ENCODE results near the gene CCL17.

DNA sequence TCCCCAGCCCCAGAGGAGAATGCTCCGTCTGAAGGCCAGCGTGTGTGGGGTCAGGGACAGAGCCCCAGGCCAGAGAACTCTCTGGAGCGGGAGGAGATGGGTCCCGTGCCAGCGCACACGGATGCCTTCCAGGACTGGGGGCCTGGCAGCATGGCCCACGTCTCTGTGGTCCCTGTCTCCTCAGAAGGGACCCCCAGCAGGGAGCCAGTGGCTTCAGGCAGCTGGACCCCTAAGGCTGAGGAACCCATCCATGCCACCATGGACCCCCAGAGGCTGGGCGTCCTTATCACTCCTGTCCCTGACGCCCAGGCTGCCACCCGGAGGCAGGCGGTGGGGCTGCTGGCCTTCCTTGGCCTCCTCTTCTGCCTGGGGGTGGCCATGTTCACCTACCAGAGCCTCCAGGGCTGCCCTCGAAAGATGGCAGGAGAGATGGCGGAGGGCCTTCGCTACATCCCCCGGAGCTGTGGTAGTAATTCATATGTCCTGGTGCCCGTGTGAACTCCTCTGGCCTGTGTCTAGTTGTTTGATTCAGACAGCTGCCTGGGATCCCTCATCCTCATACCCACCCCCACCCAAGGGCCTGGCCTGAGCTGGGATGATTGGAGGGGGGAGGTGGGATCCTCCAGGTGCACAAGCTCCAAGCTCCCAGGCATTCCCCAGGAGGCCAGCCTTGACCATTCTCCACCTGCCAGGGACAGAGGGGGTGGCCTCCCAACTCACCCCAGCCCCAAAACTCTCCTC lies 21.9 kb upstream of the CCL17 start:
- TF ChIP-seq POLR2A (IDR thresholded peaks at IDR 0.05; ENCODE audit: extremely low read depth, insufficient read length): no peak
- TF ChIP-seq, protein P1, sequence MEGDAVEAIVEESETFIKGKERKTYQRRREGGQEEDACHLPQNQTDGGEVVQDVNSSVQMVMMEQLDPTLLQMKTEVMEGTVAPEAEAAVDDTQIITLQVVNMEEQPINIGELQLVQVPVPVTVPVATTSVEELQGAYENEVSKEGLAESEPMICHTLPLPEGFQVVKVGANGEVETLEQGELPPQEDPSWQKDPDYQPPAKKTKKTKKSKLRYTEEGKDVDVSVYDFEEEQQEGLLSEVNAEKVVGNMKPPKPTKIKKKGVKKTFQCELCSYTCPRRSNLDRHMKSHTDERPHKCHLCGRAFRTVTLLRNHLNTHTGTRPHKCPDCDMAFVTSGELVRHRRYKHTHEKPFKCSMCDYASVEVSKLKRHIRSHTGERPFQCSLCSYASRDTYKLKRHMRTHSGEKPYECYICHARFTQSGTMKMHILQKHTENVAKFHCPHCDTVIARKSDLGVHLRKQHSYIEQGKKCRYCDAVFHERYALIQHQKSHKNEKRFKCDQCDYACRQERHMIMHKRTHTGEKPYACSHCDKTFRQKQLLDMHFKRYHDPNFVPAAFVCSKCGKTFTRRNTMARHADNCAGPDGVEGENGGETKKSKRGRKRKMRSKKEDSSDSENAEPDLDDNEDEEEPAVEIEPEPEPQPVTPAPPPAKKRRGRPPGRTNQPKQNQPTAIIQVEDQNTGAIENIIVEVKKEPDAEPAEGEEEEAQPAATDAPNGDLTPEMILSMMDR (IDR thresholded peaks at IDR 0.05; ENCODE audit: low read depth, low read length): no peak
- TF ChIP-seq, protein P2, sequence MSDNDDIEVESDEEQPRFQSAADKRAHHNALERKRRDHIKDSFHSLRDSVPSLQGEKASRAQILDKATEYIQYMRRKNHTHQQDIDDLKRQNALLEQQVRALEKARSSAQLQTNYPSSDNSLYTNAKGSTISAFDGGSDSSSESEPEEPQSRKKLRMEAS (IDR thresholded peaks at IDR 0.05; ENCODE audit: low read depth, low read length): no peak

Measured in NB4 (cell line).